Measurements from ENCODE around the gene KANSL1.

DNA sequence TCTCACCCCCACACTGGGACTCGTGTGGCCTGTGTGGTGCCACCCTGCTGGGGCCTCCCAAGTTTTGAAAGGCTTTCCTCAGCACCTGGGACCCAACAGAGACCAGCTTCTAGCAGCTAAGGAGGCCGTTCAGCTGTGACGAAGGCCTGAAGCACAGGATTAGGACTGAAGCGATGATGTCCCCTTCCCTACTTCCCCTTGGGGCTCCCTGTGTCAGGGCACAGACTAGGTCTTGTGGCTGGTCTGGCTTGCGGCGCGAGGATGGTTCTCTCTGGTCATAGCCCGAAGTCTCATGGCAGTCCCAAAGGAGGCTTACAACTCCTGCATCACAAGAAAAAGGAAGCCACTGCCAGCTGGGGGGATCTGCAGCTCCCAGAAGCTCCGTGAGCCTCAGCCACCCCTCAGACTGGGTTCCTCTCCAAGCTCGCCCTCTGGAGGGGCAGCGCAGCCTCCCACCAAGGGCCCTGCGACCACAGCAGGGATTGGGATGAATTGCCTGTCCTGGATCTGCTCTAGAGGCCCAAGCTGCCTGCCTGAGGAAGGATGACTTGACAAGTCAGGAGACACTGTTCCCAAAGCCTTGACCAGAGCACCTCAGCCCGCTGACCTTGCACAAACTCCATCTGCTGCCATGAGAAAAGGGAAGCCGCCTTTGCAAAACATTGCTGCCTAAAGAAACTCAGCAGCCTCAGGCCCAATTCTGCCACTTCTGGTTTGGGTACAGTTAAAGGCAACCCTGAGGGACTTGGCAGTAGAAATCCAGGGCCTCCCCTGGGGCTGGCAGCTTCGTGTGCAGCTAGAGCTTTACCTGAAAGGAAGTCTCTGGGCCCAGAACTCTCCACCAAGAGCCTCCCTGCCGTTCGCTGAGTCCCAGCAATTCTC is 166.8 kb downstream of the KANSL1 start:
- TF ChIP-seq CTCF (IDR thresholded peaks at IDR 0.05; ENCODE audit: low read length) (no peak), EZH2phosphoT487 (IDR thresholded peaks at IDR 0.05; ENCODE audit: low read length) (no peak), EZH2 (optimal IDR thresholded peaks at IDR 0.05; ENCODE audit: low read depth, low read length) (no peak)
